ENCODE data around the gene GPRC5D.

Gene GPRC5D

DNA sequence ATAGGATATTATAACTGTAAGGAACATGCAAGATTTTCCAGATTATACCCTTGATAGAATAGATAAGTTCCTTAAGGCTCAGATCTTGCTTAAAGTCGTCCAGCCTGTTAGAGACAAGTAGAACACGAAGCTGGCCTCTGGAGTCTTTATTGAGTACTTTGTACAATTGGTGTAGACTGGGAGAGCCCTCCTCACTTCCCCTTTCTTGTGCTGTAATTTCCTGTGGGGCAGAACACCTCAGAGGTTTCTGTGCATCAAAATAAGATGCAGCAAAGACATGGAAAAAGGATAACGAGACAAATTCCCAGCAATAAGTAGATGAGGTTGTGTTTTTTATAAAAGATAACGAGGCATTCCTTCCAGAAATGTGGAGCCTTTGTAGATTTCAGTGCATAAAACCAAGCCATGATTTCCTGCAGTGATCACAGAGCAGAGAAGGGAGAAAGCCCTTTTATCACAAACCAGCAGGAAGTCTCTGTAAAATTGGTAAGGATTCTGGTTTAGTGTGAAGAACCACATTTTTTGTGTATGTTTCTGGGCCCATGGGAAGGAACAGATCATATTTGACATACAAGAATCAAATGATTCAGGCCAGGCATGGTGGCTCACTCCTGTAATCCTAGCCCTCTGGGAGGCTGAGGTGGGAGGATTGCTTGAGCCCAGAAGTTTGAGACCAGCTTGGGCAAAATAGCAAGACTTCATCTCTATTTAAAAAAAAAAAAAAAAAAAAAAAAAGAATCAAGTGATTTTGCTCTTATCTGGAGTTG, 42.6 kb downstream of the GPRC5D start:
- DNase-seq: no peak

DNA sequence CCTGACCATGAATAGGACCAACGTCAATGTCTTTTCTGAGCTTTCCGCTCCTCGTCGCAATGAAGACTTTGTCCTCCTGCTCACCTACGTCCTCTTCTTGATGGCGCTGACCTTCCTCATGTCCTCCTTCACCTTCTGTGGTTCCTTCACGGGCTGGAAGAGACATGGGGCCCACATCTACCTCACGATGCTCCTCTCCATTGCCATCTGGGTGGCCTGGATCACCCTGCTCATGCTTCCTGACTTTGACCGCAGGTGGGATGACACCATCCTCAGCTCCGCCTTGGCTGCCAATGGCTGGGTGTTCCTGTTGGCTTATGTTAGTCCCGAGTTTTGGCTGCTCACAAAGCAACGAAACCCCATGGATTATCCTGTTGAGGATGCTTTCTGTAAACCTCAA, 43.3 kb downstream of the GPRC5D start:
- no peak for DNase-seq

DNA sequence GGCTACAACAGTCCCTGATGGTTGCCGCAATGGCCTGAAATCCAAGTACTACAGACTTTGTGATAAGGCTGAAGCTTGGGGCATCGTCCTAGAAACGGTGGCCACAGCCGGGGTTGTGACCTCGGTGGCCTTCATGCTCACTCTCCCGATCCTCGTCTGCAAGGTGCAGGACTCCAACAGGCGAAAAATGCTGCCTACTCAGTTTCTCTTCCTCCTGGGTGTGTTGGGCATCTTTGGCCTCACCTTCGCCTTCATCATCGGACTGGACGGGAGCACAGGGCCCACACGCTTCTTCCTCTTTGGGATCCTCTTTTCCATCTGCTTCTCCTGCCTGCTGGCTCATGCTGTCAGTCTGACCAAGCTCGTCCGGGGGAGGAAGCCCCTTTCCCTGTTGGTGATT, 43.7 kb downstream of the GPRC5D start:
- DNase-seq: no peak

DNA sequence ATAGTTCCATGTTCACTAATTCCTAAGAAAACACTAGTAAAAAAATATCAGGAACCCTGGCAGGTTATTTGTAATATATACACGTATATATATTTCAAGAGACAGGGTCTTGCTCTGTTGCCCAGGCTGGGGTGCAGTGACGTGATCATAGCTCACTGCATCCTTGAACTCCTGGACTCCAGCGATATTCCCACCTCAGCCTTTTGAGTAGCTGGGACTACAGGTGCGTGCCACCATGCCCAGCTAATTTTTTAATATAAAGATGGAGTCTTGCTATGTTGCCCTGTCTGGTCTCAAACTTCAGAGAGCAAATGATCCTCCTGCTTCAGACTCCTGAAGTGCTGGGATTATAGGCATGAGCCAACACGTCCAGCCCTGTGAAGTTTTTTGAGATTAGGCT, 44.4 kb downstream of the GPRC5D start:
- DNase-seq: no peak

DNA sequence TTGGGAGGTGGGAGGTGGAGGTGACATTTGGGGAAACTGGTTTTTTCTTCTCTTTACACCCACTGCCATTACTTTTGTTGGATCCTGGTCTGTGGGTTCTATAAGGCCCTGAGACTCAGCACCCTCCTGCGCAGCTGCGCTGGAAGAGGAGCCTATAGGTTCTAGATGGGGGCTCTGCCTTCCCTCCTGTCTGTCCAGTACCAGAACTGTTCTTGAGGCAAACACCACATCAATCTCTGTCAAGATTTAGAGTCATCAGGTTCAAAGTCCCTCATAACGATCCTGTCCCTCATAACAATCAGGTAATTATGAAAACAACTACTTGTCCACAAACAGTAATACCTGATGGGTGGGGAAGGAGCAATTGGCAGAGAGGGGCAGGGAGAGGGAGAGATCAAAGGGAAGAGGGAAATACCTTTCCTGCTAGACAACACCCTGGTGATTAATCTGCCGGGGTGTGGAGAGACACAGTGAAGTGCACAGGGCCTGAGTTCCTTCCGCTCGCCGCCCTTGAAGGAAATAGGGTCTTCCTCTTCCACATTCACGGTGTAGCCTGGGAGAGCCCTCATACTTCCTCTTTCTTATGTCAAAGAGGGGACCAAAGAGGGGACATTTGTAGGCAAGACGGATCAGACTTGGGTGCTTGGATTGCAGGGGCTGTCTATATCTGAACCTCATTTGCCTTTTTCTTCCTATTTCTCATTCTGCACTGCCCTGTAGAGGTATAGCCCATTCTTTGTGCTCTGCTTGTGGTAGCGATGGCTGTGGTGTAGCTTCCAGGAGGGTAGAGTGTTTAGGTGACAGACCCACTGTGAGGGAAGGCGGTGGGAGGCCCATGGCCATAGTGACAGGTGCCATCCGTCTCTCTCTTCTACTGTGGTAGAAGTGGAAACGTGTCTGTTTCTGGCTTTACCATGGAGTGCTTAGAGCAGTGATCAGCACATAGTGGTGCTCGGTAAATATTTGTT, 48.0 kb downstream of the GPRC5D start:
- no peak for DNase-seq

DNA sequence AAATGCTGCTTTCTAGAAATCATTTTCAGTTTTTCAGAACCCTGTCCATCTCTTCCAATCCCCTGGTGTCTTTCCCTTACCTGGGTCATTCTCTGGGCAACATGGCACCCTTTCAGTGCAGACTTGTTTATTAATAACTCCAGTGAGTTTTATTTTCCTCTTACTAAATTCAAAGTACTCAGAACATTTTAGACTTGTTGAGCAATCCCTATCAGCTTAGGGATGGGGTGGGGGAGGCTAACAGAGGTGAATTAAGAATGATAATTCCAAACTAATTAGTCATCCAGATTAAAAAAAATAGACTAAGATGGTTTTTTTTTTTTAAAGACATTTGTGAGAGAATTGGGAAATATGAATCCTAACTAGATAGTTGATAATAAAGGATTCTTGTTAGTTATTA, 49.9 kb downstream of the GPRC5D start:
- no peak for DNase-seq

DNA sequence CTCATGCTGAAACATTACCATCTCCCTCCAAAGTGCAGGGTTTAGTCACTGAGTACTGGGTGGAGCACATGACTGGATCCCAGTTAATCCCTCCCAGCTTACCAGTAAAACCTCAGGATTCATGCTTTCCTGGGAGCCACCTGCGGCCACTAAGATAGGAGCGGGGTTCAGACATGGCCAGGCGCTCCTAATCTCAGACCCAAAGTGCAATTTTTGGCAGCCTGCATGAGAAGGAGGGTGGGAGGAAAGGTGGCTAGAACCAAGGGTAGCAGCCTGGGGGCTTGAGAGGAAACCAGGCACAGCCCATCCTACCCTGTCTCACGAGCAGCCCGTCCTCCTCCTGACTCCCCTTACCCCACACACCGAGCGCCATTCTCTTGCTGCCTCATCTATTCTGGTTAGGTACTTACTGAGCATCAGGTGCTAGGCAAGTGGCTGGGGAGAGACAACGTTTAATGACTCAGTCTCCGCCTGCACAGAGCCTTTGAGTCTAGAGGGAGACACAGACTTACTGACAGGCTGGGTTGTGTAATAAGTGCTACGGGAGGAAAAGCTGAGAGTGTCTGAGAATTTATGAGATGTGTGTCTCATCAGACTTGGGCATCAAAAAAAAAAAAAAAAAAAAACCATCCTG, 50.7 kb downstream of the GPRC5D start:
- DNase-seq: peak in 19 of 58 donors; percentile 2 to 57 (median 11)

DNA sequence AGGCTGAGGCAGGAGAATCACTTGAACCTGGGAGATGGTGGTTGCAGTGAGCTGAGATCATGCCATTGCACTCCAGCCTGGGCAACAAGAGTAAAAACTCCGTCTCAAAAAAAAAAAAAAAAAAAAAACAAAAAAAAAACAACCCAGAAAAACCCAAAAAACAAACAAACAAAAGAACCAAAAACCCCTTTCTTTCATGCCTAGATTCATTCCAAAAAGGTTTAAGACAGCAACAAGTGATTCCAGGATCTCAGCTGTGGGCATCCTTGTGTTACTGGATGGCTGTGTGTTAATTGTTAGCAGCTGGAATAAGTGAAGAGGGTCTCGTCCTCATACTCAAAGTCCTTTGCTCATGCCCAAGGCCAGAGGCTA, 51.2 kb downstream of the GPRC5D start:
- DNase-seq: no peak

DNA sequence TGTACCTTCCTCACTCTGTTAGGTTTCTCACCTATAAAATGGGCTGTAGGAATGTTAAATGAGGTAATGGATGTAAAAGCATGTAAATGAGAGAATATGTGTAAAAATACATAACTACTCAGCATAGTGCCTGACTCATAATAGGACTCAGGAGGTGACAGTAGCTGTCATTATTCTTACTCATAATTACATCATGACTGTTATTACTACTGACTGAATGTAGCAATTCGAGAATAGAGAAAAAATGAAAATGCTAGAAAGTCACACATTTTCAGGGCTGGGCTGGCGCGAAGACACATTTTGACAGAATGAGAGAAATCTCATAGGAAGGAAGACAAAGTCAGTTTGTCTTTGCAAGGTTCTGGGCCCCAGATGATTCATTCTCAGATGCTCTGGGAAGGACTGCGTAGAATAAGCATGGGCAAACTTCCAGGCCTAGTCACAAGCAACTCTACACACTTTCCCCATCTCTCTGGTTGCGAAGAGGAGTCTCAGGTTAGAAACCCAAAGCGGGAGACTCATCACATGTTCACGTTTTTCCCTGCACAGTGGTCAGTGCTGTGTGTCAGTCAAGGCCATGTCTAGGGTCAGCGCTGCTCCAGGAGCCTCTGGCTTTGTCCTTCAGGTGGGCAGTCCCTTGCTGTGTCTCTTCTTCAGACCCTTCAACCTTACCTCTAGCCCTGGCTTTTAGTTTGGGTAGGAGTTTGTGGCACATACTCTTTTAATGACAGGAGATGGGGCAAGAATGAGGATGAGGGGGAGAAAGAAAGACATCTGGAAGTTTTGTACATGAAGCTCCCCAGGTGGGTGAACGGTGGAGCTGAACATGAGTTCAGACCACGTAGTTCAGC, 52.2 kb downstream of the GPRC5D start:
- peak in 12 of 58 donors; percentile 1 to 52 (median 12) for DNase-seq

DNA sequence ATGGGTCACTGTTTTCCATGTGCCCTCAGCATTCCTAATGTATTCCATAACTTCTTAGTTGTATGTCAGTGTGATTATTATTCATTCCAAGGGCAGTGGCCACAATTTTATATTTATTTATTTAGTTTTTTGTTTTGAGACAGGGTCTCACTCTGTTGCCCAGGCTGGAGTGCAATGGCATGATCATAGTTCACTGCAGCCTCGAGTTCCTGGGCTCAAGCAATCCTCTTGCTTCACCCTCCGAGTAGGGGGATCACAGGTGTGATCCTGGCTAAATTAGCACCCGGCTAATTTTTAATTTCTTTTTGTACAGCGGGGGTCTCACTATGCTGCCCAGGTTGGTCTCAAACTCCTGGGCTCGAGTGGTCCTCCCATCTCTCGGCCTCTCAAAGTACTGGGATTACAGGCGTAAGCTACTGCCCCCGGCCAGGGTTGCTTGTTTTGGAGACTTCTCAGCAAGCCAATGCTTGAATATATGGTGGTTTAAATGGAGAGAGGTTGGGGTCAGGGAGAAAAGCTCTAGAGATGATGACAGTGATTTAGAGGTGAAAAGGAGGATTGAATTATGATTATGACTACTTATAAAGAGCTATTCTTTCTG, 53.0 kb downstream of the GPRC5D start:
- DNase-seq: no peak

DNA sequence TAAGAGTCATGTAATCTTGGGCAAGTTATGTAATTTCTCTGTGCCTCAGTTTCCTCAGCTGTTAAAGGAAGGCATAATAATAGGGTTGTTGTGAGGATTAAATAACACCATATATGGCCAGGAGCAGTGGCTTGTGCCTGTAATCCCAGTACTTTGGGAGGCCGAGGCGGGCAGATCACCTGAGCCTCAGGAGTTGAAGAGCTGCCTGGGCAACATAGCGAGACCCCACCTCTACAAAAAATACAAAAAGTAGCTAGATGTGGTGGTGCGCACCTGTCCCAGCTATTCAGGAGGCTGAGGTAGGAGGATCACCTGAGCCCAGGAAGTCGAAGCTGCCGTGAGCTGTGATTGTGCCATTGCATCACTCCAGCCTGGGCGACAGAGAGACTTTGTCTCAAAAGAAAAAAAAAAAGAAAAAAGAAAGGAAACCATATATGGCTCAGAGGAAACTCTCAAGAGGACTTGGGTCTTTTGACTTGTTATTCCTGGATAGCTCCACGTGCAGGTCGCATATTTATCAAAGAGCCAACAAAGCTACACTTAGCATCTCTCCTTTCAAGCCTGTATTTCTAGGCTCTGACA, 53.7 kb downstream of the GPRC5D start:
- DNase-seq: no peak

DNA sequence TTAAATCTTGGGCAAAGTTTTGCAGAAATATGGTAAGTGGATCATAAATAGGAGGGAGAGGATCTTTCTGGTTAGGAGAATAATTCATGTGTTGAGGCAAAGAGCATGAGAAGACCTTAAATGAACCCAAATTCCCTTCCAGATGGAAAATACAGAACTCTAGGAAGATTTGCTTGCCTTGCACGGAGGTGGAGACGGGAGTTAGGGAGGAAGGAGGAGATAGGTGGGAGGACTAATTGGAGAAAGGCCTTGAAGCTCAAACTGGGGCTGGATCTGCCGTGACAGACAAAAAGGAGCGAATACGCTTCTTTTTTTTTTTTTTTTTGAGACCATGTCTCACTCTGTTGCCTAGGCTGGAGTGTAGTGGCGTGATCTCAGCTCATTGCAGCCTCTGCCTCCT, 54.7 kb downstream of the GPRC5D start:
- DNase-seq: no peak

DNA sequence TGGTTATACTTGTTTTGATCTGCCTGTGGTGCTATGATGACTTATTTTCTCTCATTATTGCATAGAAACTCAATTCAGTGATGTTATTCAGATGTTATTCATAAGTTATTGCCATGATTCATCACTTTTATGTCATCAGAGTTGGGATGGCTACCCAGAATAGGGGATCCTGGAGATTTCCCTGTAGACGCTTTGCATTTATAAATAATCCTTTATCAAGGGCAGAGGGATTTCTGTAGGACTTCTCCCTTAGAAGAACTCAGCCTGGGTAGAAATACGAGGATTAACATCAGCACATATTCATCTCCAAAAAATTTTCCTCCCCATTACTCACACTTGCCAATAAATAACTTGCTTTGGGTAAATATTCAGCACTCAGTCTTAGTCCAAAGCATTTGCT, 55.7 kb downstream of the GPRC5D start:
- DNase-seq: no peak

DNA sequence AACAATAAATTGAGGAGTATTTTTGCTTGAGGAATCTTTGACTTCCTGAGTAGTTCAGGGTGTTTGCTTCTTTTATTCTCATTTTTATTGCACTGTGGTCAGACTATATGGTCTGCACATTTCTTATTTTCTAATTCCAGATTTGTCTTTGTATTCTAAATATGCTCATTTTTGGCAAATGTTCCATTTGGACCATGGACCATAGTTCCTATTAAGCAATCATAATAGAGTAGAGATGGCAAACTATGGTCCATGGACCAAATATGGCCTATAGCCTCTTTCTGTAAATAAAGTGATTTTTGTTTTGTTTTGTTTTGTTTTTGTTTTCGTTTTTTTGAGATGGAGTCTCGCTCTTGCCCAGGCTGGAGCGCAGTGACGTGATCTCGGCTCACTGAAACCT, 58.5 kb downstream of the GPRC5D start:
- DNase-seq: no peak

DNA sequence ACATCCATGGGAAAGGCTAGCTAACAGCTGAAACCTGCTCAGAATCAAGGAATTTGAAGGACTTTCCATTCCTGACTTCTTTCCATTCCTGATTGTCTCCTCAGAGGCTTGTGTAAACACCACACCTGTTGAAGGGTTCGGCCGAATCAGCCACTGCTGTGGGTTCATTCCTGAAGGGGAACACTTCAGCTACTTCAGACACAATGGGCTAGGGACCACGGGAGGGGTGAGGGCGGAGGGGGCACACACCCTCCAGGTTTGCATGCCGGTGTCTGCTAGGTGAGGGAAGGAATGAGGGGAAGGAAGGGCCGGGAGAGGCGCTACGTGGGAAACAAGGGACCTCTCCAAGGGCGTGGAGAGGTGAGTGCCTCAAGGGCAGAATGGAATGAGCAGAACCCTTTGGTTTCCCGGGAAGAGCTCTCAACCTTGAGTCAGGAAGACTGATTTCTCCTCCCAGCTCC, 59.3 kb downstream of the GPRC5D start:
- no peak for DNase-seq

DNA sequence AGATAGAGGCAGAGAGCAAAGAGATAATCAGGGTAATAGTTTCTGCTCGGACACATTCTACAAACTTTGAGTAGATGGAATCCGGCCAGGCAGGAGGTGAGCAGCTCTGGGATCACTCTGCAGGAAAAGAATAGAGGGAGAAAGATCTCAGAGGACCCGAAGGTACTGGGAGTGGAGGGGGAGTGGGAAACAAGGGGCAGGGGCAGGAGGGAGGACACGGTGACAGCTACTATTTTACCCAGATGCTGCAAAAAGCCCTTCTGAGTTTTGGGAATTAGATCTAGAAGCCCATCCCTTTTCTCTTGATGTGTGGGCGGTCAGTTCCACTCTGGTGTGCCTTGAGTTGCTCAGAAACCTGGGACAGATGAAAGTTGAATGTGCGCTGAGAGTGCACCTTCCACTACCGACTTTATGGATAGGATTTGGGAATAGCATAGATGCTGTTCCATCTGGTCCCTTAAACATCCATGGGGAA, 60.1 kb downstream of the GPRC5D start:
- no peak for DNase-seq

DNA sequence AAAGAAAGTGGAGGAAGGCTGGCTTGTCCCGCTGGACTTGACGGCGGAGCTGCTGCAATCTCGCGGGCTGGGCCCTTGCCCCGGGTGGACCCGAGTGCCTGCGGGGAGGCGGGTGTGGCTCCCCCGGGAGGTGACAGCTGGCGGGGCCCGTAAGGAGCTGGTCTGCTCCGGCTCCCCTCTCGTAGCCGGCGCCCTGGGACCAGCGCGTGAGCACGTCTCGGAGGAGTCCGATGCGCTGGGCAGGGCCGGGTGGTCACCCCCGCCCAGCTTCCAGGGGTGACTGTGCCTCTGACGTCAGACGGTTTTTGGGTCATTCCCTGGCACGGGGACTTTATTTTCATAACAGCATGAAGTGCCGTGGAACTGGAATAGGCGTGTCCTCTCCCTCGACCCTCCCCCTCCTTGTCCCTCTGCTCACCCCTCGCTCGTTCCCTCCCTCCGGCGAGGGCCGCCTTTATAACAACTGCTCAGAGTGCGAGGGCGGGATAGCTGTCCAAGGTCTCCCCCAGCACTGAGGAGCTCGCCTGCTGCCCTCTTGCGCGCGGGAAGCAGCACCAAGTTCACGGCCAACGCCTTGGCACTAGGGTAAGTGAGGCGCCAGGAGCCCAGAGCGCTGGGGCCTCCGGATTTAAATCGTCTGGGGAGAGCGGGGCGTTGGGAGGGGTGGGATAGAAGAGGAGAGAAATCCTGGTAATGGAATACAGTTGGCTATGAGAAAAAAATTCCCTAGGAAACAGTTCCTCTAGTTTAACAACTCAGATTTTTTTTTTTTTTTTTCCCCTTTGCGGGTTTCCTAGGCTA, 60.7 kb downstream of the GPRC5D start, which contains the start of gene GPRC5A:
TSS of gene GPRC5A (plus strand) at position 483 of the 801 bp plus-strand sequence. CDS start 16,688 bp downstream, outside the sequence.
- DNase-seq: peak in 21 of 58 donors; percentile 2 to 73 (median 15)
